A549 treated with GW870086 at 1 μM for 4 hours (cell line): ENCODE results near the gene GAGE12E. TPM values are rescaled to one million over a fixed set of nuclear protein-coding genes. Genes with fewer than 3 reads are reported as not detected.

Experiments
- total RNA-seq: library from RNA; stranded (reverse); fragments of 200-300 nt; extraction: Qiagen RNA extraction; gene quantifications from 5 replicates; pipeline ENCODE4 v1.2.3, GENCODE V29; 2022; ENCODE audit warnings: low read depth

The GAGE12E gene
- total RNA-seq = not detected in 5 replicates

GRCh38 chrX:49550989-49551388 lies at the start of gene GAGE12E:
GAGE12E (plus strand) TSS chrX:49551289; CDS start chrX:49552444, 1,155 bp downstream.

GRCh38 chrX:49531877-49532276 lies 19.2 kb upstream of the GAGE12E start, which contains the start of gene GAGE12C:
GAGE12C (plus strand) TSS chrX:49532177; CDS start chrX:49533332, 1,155 bp downstream.

GRCh38 chrX:49541433-49541832 lies 9.7 kb upstream of the GAGE12E start, which contains the start of gene GAGE12D:
GAGE12D (plus strand) TSS chrX:49541733; CDS start chrX:49542888, 1,155 bp downstream.

GRCh38 chrX:49560542-49560941 lies 9.5 kb downstream of the GAGE12E start, which contains the start of gene GAGE12F:
GAGE12F (plus strand) TSS chrX:49560842; CDS start chrX:49561997, 1,155 bp downstream.

GRCh38 chrX:49570100-49570499 lies 19.0 kb downstream of the GAGE12E start, which contains the start of gene GAGE12G:
GAGE12G (plus strand) TSS chrX:49570400; CDS start chrX:49571555, 1,155 bp downstream.

GRCh38 chrX:49579649-49580048 lies 28.6 kb downstream of the GAGE12E start, which contains the start of gene GAGE12H:
GAGE12H (plus strand) TSS chrX:49579949; CDS start chrX:49581104, 1,155 bp downstream.

GRCh38 chrX:49589196-49589595 lies 38.1 kb downstream of the GAGE12E start, which contains the start of gene GAGE2A:
GAGE2A (plus strand) TSS chrX:49589496; CDS start chrX:49590651, 1,155 bp downstream.

GRCh38 chrX:49598720-49599119 lies 47.6 kb downstream of the GAGE12E start, which contains the start of gene GAGE1:
GAGE1 (plus strand) TSS chrX:49599020; CDS start chrX:49600175, 1,155 bp downstream.

Other genes starting within 250 kb of the GAGE12E start
- not detected in 5 replicates for gene GAGE10, start 247.6 kb upstream of the GAGE12E start, total RNA-seq
- gene GAGE12J, start 229.3 kb upstream of the GAGE12E start, total RNA-seq = not detected in 5 replicates
- gene GAGE13, start 219.7 kb upstream of the GAGE12E start, total RNA-seq = not detected in 5 replicates
- gene GAGE12C, start 19.1 kb upstream of the GAGE12E start, total RNA-seq = not detected in 5 replicates
- not detected in 5 replicates for gene GAGE12D, start 9.6 kb upstream of the GAGE12E start, total RNA-seq
- not detected in 5 replicates for gene GAGE12F, start 9.6 kb downstream of the GAGE12E start, total RNA-seq
- not detected in 5 replicates for gene GAGE12G, start 19.1 kb downstream of the GAGE12E start, total RNA-seq
- not detected in 5 replicates for gene GAGE12H, start 28.7 kb downstream of the GAGE12E start, total RNA-seq
- gene GAGE2A, start 38.2 kb downstream of the GAGE12E start, total RNA-seq = not detected in 5 replicates
- gene GAGE1, start 47.7 kb downstream of the GAGE12E start, total RNA-seq = not detected in 5 replicates
- 0.29 TPM in 1 of 5 replicates, not detected in the others for gene PAGE1, start 144.7 kb downstream of the GAGE12E start, total RNA-seq